ENCODE results near the gene ENC1.

DNA sequence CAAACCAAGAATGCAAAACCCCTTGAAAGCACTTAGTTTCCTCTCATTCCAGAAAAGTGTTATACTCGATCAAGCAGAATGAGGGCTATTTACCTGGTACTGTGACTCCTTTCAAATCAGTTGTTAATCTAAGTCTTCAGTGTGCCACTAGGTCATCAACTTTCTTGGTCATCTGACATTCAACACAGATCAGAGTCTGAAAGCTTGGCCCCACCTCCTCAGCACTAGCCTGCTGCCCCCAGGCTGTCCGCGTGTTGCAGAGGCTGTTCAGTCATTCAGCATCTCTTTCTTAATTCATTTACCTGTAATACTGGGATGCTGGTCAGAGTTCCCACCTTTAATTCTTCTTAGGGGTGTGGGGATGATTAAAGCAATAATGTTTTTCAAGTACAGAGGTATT is 28.5 kb downstream of the ENC1 start:
- TF ChIP-seq GATA3 (IDR thresholded peaks at IDR 0.05; ENCODE audit: low read depth, low read length) (no peak), GATA2 (IDR thresholded peaks at IDR 0.05; ENCODE audit: low read depth, low read length) (no peak)
